Psoas muscle (tissue), 8 donors: ENCODE data around the gene DYNC2LI1. TPM values are rescaled to one million over a fixed set of nuclear protein-coding genes. Genes with fewer than 3 reads are reported as not detected.

Experiments
- ATAC-seq, 4 donors: fragments of 200-7000 bp; cut with Tn5 transposase; one replicate each; pipeline ENCODE4 v1.9.1; 2020; ENCODE audit warnings: moderate library complexity in 3 of 4, mild to moderate bottlenecking in 2 of 4
- DNase-seq, 2 donors: peaks; one replicate each; pipeline ENCODE4 v3.0.0-alpha.2; 2020
- H3K27ac ChIP-seq: fragments of 200-600 bp; one replicate; pipeline ENCODE4 v1.8.0; 2022
- H3K27me3 ChIP-seq, 3 donors: fragments of 200-600 bp in 1 of 3; one replicate each; pipeline versions ENCODE4 v1.6.1 to v1.8.0; 2013 to 2022; ENCODE audit warnings: low read length in 2 of 3, mild to moderate bottlenecking in 2 of 3, moderate library complexity in 1 of 3; ENCODE audit not compliant: insufficient read depth in 3 of 3
- H3K36me3 ChIP-seq, 2 donors: fragments of 200-600 bp in 1 of 2; one replicate each; pipeline versions ENCODE4 v1.6.1 to v1.8.0; 2013 to 2022; ENCODE audit warnings: low read depth in 1 of 2, mild to moderate bottlenecking in 1 of 2, moderate library complexity in 1 of 2; ENCODE audit not compliant: insufficient read depth in 1 of 2
- H3K4me1 ChIP-seq: fragments of 200-600 bp; one replicate; pipeline ENCODE4 v1.8.0; 2022
- H3K4me3 ChIP-seq: fragments of 200-600 bp; one replicate; pipeline ENCODE4 v1.8.0; 2022; ENCODE audit warnings: mild to moderate bottlenecking
- H3K9me3 ChIP-seq: fragments of 200-600 bp; one replicate; pipeline ENCODE4 v1.8.0; 2022
- WGBS, 3 donors: extraction: QIAGEN DNeasy Blood & Tissue Kit; methylation state at CpG; one replicate each; pipeline versions ENCODE4 v1.1.6 to v1.1.7; 2013; 5-methylcytosine and 5-hydroxymethylcytosine counted together
- intact Hi-C, 2 donors: fragments of 100-400 bp; cut with DNase I; formaldehyde crosslinking; loops; one replicate each; pipeline versions ENCODE4 v1.11.0 to v1.14.2; 2022
- polyA plus RNA-seq, 3 donors: library from polyadenylated mRNA; stranded (reverse); fragments of 200-250 nt; gene quantifications; one replicate each; pipeline ENCODE4 v1.2.3, GENCODE V29; 2013
- total RNA-seq, 4 donors: library from RNA; stranded (reverse); fragmentation: NEBNext Ultra II Directional in 2 of 4; extraction: Animal tissue kit (Norgen Biotek cat#: 25700) in 2 of 4; gene quantifications; one replicate each; pipeline versions ENCODE4 v1.2.1 to v1.2.4, GENCODE V29; 2021 to 2023
- TF ChIP-seq, protein P1 (sequence below): fragments of 200-600 bp; IDR thresholded peaks from one replicate; pipeline ENCODE4 v1.8.0; 2022; ENCODE audit warnings: antibody characterized with exemption
- donor health status: healthy with polysubstance abuse.
- donor health status: DM: no; HTN: no; CAD: no; lungs with moderate emphysema.
- donor health status: Bipolar disorder and iron deficiency.
- donor health status: healthy.
- donor health status: DM: yes; HTN: yes; CAD: no.
- donor health status: DM: no; HTN: no; CAD: no.
- donor health status: DM: no; HTN: no; CAD: no.
- donor health status: DM: yes; HTN: yes; CAD: no.

DYNC2LI1 gene
- total and polyA plus RNA-seq, 7 donors, result 3.4 to 23.7 (median 8.9) TPM

DNA sequence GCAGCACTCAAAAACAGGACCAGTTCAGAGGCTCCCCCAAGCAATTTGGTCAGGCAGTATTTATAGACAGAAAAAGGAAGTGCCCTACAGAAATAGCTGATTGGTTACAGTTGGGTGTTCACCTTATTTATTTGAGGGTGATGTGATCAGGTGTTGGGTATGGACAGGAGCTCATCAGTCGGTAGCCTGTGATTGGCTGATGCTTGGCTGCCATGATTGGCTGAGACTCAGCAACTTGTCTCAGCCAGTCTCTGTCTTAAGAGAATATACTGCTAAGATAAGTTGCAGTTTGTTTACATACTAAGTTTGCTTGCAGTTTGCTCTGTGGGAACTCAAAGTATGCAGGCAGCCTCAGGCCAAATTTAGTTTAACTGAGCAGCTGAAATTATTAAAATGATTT is 74.4 kb downstream of the DYNC2LI1 start:
- ATAC-seq (no peak), DNase-seq (no peak)
- intact Hi-C loops, result no loop called here
- H3K9me3 ChIP-seq, result no peaks in the 10 kb centered on the region
- H3K27ac ChIP-seq, result no peak overlapping the region
- no peaks in the 10 kb centered on the region for H3K4me1 ChIP-seq
- H3K36me3 ChIP-seq, result no peaks in the 10 kb centered on the region
- H3K4me3 ChIP-seq, result no peak overlapping the region
- H3K27me3 ChIP-seq, result peaks cover 0 to 5% (median 2%) of the 10 kb centered on the region in 3 donors
- 63 to 81% (median 78%) methylated on average over 1 of the region's 1 CpG for WGBS, 3 donors
- TF ChIP-seq, protein P1, sequence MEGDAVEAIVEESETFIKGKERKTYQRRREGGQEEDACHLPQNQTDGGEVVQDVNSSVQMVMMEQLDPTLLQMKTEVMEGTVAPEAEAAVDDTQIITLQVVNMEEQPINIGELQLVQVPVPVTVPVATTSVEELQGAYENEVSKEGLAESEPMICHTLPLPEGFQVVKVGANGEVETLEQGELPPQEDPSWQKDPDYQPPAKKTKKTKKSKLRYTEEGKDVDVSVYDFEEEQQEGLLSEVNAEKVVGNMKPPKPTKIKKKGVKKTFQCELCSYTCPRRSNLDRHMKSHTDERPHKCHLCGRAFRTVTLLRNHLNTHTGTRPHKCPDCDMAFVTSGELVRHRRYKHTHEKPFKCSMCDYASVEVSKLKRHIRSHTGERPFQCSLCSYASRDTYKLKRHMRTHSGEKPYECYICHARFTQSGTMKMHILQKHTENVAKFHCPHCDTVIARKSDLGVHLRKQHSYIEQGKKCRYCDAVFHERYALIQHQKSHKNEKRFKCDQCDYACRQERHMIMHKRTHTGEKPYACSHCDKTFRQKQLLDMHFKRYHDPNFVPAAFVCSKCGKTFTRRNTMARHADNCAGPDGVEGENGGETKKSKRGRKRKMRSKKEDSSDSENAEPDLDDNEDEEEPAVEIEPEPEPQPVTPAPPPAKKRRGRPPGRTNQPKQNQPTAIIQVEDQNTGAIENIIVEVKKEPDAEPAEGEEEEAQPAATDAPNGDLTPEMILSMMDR, result no peak

DNA sequence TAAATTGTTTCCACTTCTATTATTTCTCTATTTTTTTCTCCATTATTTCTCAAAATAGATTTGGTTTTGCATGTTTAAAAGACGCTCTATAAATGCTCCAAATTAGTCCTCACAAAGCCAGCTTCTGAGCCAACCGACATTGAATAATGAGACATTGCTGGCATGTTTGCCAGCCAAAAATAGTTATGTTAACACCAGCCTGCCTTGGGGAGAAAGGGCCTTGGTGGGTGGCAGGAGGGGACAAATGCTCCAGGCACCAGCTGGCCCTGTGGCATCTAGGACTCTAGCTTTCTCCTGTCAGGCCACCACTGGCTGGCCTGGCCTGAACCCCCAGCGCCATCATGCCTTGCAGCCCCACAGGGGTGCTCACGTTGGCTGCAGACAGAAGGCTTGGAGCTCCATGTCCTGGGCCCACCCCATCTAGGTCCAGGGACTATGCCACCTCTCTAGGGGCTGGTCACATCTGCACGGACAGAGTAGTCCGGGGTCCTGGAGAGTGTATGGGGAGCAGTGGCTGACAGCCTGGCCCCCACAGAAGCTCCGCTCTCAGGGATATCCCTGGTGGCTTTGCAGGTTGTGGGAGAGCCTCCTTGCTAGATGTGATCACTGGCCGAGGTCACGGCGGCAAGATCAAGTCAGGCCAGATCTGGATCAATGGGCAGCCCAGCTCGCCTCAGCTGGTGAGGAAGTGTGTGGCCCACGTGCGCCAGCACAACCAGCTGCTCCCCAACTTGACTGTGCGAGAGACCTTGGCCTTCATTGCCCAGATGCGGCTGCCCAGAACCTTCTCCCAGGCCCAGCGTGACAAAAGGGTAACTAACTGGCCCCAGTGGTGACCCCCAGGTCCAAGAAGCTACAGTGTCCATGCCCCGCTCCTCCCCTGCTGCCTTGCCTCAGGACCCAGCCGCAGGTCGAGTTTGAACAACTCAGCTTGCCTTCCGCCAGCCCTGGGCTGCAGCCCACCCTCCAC is 77.5 kb downstream of the DYNC2LI1 start:
- Histone ChIP-seq H3K4me3 (no peak overlapping the region), H3K4me1 (no peaks in the 10 kb centered on the region), H3K36me3 (no peaks in the 10 kb centered on the region), H3K27ac (no peak overlapping the region), H3K9me3 (no peaks in the 10 kb centered on the region), H3K27me3 (peaks cover 0 to 13% (median 4%) of the 10 kb centered on the region in 3 donors)
- DNase-seq, result no peak
- intact Hi-C loops, result no loop called here
- TF ChIP-seq, protein P1, result no peak
- 75 to 84% (median 78%) methylated on average over 19 to 20 of the region's 20 CpGs for WGBS, 3 donors
- ATAC-seq, result no peak

DNA sequence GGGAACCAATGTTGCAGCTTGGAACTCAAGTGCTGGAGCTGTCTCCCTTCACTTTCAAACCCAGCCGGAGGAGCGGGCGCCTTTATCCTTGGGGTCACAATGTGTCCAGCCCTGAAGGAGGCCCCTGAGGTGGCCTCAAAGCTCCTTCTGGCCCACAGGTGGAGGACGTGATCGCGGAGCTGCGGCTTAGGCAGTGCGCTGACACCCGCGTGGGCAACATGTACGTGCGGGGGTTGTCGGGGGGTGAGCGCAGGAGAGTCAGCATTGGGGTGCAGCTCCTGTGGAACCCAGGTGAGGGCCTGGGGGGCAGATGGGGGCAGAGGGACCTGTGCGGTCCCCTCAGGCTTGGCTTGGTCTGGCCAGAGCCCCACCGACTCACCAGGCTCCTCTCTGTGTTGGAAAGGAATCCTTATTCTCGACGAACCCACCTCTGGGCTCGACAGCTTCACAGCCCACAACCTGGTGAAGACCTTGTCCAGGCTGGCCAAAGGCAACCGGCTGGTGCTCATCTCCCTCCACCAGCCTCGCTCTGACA is 78.4 kb downstream of the DYNC2LI1 start:
- ATAC-seq (no peak), DNase-seq (no peak)
- TF ChIP-seq, protein P1, result no peak
- Histone ChIP-seq H3K27me3 (peaks cover 0 to 14% (median 4%) of the 10 kb centered on the region in 3 donors), H3K4me1 (no peaks in the 10 kb centered on the region), H3K36me3 (no peaks in the 10 kb centered on the region), H3K27ac (no peak overlapping the region), H3K4me3 (no peak overlapping the region), H3K9me3 (no peaks in the 10 kb centered on the region)
- intact Hi-C loops, result no loop called here
- 89 to 94% (median 93%) methylated on average over 20 to 21 of the region's 21 CpGs for WGBS, 3 donors

DNA sequence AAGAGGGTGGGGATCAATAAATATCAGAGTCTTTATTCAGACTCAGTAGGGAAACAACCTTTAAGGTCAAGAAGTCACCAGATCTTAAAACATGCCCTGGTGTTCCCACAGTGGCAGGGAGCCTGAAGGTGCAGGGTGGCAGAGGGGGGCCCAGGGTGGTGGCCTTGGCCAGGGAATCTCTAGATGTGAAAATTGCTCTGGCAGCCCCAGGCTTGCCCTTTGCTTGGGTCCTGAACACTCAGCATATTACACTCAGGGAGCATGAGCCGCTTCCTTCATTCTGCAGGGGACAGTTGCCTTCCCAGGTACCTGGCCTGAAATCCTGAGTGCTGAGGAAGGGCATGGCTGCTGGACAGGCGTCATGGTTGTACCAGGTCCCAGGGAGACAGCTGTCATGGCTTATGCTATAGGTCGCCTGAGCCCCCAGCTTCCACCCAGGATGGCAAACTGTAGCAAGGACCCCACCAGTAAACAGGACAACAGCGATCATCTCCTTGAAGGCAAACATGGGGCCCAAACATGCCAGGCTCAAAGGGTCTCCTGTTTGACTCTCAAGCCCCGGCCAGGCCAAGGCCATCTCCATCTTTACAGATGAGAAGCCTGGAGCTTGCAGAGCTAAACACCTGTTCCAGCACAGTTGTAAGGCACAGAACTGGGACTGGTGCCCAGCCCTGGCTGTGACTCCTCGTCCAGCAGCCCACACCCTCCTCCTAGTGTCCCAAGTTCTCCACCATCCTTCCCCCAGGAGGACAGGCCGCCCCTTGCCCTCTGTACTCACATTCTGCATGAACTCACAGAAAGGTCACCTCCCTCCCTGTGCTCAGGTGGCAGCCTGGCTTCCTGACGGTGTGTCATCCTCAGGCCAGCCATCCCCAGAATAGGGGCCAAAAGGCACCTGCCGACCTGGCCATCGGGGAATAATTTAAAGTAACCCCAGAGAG is 79.6 kb downstream of the DYNC2LI1 start:
- Histone ChIP-seq H3K36me3 (no peaks in the 10 kb centered on the region), H3K4me3 (no peak overlapping the region), H3K4me1 (no peaks in the 10 kb centered on the region), H3K9me3 (no peaks in the 10 kb centered on the region), H3K27ac (no peak overlapping the region), H3K27me3 (peaks cover 0 to 18% (median 4%) of the 10 kb centered on the region in 3 donors)
- intact Hi-C loops, result no loop called here
- WGBS, 3 donors, result 60 to 80% (median 70%) methylated on average over 10 of the region's 10 CpGs
- TF ChIP-seq, protein P1, result no peak
- DNase-seq, result no peak
- no peak for ATAC-seq
